ENCODE data around the gene NOP56. TPM values are rescaled to one million over a fixed set of nuclear protein-coding genes. Genes with fewer than 3 reads are reported as not detected.

NOP56 gene
- total and polyA plus RNA-seq, 2 of the 8 experiments (the other 6 are each of a cell fraction or from before 2014, with no cell fraction given) = 391 to 677 TPM

DNA sequence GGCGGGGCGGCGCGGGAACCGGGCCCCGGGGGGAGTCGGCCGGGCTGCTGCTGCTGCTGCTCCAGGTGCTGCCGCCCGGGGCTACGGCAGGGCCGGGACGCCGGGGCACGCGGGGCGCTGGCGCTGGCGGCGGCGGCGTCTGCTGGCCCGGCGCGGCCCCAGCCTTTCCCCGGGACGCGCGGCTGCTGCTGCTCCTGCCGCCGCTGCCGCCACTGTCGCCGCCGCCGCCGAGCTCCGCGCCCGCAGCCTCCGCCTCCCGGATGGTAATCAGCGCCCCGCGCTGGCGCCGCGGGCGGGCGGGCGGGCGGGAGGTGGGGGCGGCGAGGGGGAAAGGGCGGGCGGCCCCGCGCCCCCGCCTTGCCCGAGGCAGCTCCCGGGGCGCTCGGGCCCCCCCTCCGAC is 40.5 kb downstream of the NOP56 start (continued):
- no peak for TF ChIP-seq POU5F1 (IDR thresholded peaks at IDR 0.05; ENCODE audit: low read depth, low read length)
